ENCODE data around the gene NDUFB10.

- TF ChIP-seq CTCF (IDR thresholded peaks at IDR 0.05) (no peak), POLR2A (IDR thresholded peaks at IDR 0.05) (no peak)
Measured at GRCh38 chr16:1980030-1980769, 20.9 kb downstream of the NDUFB10 start.

All from ovary (tissue), 3 donors.